Thyroid gland (tissue), 4 donors: Measurements from ENCODE around the gene MCUR1.

Experiments
- CTCF ChIP-seq, 6 experiments: fragments of 200-600 bp in 3 of 6; fragments of 450-650 bp in 3 of 6; sonication (generic) in 3 of 6; IDR thresholded peaks; one replicate each; pipeline ENCODE4 v1.5.1; 2016 to 2019; ENCODE audit warnings: antibody characterized with exemption in 6 of 6, mild to moderate bottlenecking in 2 of 6, inconsistent platforms in 1 of 6, moderate library complexity in 1 of 6
- POLR2A ChIP-seq, 2 donors: fragments of 450-650 bp; IDR thresholded peaks; one replicate each; pipeline ENCODE4 v1.6.1; 2017; ENCODE audit warnings: antibody characterized with exemption in 2 of 2, mild to moderate bottlenecking in 2 of 2, moderate library complexity in 1 of 2

DNA sequence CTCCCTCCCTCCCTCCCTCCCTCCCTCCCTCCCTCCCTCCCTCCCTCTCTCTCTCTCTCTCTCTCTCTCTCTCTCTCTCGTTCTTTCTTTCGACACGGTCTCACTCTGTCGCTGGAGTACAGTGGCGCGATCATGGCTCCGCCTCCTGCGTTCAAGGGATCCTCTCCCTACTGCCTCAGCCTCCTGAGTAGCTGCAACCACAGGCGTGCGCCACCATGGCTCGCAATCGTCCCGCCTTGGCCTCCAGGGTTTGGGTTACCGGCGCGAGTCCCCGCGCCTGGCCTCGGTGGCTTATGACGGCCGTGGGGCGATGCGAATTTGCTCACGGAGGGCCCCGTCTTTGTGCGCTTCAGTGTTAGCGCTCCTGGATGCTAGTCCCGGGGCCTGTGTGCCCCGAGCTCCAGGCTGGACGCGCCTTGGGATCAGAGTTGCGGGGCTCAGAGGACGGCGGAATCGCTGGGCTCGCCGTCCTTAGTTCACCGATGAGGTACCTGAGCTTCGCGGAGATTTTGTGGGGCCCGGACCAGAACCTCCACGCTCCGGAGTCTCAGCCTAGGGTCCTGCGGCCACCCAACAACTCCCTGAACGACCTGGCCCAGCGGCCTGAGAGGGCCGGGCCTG, 45.2 kb downstream of the MCUR1 start:
- TF ChIP-seq POLR2A (IDR thresholded peaks at IDR 0.05) (no peak), CTCF (IDR thresholded peaks at IDR 0.05) (no peak)
